Amniotic stem cell (primary cell): ENCODE results near the gene SLC25A5.
"Not testable (repeated sequence)": the region's sequence is repeated elsewhere in the genome, so short reads cannot be mapped to it uniquely, and the experiment has no call there.

Experiments
- DNase-seq: peaks from one replicate; lab custom pipeline; 2025; lab: John Stamatoyannopoulos, UW

Gene SLC25A5

DNA sequence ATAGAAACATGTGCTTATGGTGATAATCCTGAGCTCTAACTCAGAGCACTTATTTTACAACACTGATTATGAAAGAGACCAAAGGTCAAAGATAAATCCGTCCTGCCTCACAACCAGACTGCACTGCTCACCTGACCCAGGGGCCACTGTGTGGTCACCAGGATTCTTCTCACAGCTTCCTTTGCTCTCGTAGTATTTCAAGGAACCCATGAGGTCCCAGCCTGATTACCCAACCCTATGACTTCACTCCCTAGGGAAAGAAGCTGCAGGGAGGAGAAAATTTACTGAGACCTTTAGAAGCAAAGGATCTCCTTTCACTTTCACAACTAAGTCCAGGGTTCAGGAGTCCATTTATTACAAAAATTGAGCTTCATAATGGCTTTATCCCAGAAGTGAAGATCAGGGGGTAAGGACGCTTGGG is 9.6 kb downstream of the SLC25A5 start:
- DNase-seq = no peak

DNA sequence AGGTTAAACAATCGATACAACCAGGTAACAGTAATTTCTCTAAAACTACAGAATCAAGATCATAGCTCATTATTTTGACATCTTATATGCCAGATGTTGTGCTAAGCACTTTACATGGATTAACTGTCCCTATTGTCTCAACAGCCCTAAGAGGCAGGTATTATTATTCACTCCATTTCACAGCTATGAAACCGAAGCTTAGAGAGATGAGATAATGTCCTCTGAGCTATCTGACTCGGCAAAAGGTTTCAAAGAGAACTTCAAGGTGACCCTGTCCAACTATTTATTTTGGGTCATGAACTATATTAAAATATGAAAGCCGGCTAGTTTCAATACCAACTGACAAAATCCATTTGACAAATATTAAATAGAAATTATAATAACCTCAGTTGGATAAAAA is 10.3 kb downstream of the SLC25A5 start:
- no peak for DNase-seq

DNA sequence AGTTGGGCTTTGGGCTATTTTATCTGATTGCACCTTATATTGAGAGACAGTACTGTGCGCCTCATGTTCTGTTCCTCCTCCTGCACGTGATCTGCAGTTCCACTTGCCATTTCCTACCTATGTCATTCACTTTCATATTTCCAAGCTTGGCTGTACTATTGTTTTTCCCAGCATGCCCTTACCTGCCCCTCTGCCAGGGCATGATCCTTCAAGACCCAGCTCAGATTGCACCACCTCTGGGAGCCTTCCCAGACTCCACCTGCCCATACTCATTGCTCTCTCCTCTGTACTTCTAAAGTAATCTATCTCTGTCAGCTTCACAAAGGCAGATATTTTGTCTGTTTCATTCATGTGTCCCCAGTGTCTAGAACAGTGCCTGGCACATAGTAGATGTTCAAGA is 11.6 kb downstream of the SLC25A5 start:
- DNase-seq = no peak

GRCh38 chrX:119481323-119481801 is 13.1 kb downstream of the SLC25A5 start:
- DNase-seq = no peak

DNA sequence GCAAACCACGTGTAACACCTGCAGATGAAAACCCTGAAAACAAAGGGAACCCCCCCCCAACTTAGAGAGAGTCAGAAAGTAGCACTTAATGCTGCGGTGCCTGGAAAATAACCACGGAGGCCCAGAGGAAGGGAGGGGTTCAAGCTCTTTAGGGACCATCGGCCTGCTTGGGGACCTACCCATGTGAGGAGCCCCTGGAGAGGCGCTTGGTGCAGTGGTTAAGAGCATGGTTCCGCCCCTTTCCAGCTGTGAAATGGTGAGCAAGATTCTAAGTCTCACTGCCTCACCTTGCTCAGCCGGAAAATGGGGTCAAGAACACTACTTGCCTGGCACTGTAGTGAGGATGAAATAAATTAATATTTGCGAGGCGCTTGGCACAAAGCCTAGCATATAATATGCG is 13.8 kb downstream of the SLC25A5 start:
- DNase-seq = no peak

DNA sequence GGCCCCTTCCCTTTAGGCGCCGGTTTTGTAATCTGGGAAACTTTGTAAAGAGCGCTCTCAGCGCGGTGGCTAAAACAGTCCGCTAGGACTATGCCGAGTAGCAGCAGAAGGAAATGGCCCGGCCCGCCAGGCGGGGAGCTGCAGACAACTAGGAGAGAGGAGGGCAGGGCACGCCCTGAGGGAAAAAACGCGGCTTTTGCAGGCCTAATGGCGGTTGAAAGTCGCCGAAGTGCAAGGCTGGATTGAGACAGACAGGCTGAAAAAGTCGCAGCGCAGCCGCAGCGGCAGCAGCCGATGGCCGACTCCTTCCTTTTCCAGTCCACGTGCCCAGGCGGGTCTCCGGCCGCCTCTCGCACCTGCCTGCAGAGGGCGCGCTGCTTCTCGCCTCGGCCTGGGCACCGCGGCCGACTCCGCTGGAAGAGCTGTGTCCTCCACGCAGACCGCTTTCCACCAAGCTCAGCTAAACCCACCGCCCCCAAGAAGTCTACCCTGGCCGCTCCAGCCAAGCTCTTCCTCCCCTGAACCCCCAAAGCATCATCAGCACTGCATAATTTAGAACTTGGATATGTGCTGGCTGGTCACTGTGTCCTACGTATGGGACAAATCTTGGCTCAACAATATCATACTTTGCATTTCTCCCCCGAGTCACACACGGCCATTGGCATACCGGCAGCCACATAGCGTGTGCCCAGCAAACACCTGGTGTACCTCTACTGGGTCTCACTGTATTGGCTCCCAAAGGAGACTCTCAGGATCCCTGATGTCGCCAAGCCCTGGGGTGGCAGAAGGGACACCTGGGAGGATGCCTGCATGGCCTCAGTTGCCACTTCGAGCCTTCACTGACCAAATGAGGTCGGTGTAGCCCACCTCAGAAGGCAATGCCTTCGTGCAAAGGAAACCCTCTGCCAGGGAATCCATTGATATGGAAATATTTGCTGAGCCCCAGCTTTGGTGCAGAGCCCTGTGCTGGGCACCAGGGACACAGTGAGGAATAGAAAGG is 14.5 kb downstream of the SLC25A5 start:
- no peak for DNase-seq

DNA sequence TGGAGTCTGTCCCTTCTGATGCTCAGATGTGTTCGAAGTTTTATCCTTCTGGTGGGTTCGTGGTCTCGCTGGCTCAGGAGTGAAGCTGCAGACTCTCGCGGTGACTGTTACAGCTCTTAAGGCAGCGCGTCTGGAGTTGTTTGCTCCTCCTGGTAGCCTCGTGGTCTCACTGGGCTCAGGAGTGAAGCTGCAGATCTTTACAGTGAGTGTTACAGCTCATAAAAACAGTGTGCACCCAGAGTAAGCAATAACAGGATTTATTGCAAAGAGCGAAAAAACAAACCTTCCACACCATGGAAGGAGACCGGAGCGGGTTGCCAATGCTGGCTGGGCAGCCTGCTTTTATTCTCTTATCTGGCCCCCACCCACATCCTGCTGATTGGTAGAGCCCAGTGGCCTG is 18.5 kb downstream of the SLC25A5 start:
- DNase-seq = no peak

- DNase-seq = not testable (repeated sequence)
These were observed 19.5 kb downstream of the SLC25A5 start for GRCh38 chrX:119487766-119488165.

DNA sequence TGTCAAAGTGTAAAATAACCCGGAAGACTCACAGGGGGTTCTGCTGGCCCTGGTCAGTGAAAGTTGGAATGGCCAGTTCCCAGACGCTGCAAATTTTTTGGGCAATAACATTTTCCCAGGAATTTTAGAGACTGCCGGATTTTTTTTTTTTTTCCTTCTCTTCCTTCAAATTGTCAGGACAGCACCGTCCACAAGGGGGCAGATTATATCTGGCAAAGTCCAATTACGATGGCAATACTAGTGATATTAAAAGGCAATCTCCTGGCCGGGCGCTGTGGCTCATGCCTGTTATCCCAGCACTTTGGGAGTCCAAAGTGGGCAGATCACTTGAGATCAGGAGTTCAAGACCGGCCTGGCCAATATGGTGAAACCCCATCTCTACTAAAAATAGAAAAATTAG is 20.5 kb downstream of the SLC25A5 start:
- DNase-seq = no peak

- DNase-seq = no peak
These were observed 21.2 kb downstream of the SLC25A5 start for GRCh38 chrX:119489212-119490074.

- no peak for DNase-seq
These were observed 24.2 kb downstream of the SLC25A5 start for GRCh38 chrX:119492463-119492862.

DNA sequence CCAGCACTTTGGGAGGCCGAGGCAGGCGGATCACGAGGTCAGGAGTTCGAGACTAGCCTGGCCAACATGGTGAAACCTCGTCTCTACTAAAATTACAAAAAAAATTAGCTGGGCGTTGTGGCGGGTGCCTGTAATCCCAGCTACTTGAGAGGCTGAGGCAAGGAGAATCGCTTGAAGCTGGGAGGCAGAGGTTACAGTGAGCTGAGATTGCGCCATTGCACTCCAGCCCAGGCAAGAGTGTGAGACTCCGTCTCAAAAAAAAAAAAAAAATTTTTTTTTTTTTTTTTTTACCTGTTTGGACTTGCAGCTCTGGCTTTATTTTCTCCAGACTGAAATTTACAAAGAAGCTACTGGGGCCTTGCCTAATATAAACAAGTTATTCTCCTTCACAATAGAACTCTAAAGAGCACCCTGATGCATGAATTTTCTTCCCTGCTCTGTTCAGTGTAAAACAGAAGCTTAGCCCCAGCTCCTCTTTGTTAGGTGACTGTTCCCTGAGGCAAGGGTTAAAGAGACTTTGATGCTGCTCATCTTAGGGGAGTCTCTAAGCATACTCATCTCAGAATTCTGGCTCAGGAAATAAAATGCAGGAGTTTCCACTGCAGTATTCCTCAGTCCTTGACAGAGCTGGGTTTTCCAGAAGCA is 25.7 kb downstream of the SLC25A5 start:
- not testable (repeated sequence) for DNase-seq

DNA sequence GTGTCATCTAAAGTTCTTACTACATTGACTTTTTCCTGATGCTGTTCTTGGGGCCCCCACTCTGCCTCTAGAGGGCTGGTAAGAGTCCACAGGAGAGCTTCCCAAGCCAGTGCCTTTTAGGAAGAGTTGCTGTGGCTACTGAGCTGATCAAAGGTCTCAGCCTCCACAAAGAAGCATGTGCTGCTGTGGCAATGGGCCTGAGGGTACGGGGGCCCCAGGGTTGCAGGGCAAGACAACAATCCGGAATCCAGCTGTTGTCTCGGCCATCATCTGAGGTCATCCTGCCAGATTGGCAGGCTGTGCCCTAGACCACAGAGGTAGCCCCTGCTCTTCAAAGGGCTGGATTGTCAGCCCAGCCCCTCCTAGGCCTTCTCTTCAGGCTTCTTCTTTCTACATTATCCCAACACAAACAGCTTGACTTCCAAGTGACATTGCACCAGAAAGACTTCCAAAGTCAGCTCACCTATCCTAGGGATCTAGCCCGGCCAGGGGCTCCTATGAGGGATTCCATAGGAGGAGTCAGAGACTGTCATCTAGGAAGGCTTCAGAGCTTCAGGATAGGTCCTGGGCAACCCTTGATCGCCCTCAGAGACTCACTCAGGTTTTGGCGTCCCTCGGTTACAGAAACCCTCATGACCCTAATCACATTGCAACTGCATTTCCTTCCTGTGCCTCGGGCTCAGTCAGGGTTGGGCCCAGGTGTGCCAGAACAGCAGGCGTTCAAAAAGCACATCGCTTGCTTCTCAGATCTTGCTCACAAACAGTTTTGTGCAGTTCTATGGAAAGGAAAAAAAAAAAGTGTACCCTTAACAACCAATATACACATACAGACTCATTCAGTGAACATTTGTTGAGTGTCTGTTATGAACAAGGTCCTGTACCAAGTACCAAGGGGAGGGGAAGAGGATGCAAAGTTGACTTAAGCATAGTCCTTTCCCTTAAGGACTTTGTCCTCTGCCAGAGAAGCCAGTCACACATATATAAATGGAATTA is 27.8 kb downstream of the SLC25A5 start:
- DNase-seq = no peak

DNA sequence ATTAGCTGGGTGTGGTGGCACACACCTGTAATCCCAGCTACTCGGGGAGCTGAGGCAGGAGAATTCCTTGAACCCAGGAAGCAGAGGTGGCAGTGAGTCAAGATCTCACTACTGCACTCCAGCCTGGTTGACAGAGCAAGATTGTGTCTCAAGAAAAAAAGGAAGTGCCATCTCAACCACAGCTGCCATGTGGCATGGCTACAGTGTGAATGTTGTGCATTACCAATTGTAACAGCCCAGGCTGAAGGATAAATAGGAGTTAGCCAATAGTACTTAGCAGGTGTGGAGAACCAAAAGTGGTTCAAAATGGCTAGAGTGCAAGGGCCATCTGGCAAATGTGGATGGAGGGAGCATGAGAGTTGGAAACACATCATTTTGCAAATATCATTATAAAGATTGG is 28.9 kb downstream of the SLC25A5 start:
- no peak for DNase-seq

- DNase-seq = no peak
These were observed 32.0 kb downstream of the SLC25A5 start for GRCh38 chrX:119500061-119500800.

DNA sequence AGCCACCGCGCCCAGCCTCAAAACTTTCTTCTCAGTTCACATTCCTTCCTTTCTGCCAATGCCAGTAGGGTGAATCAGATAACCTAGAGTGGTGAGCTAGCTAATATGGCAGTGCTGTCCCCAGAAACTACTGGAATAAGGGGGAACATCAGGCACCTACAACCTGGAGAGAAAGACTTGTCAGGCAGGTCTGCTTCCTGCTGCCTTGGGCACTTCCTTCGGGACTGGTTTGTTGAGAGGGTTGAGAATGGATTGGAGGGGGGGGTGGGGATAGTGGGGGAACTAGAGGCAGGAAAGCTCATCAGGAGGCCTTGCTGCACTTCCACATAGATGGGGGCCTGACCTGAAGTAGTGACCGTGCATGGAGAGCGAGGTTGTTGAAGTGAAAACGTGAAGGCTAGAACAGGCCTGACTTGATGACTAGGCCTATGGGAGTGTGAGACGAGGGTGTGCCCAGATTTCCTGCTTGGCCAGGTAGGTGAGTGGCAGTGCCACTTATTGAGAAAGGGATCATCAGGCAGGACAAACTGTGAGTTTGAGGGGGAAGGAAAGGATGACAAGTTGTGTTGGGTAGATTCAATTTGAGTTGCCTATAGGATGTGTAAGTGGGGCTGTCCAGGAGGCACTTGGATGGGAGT is 33.4 kb downstream of the SLC25A5 start:
- DNase-seq = no peak

DNA sequence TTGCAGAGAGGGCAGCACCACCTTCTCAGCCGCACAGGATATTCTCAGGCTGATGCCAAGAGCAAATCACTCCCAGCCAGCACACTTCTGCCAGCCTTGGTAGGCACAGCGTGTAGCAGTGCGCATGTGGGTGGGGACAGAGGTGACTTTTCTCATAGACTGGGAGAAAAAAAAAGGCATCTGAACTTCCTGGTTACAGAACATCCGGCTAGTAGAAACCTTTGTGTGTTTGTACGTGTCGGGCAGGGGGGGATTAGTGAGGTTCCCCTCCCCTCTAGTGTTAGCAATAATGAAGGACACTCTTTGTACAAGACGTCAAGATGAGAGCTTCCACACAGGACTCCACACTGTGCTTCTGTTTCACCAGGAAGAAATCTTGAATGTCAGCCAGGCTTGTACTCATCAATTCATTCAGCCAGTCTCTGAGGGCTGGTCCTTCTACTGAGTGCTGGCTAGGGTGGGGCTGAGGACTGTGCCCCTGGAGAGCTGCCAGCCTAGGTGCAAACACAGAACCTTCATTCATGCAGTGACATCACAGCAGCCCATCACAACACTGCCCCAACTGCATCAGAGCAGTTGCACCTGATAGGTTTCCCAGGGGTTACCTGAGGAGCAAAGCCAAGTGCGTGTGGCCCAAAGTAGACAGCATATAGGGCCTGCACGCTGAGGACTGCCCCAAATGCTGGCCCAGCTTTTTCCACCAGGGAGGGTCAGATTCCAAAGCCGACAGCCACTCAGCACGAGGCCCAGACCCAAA is 34.7 kb downstream of the SLC25A5 start:
- DNase-seq = no peak

- peak; percentile 31 for DNase-seq
These were observed 35.2 kb downstream of the SLC25A5 start for GRCh38 chrX:119503484-119503861.

DNA sequence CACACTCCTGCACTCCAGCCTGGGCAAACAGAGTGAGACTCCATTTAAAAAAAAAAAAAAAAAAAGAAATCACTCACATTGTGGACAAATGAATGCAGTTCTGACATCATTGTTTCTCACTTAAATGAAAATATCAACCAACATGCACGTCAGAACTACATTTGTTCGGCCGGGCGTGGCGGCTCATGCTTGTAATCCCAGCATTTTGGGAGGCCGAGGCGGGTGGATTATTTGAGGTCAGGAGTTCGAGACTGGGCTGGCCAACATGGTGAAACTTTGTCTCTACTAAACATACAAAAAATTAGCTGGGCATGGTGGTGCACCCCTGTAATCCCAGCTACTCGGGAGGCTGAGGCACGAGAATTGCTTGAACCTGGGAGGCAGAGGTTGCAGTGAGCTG is 36.9 kb downstream of the SLC25A5 start:
- not testable (repeated sequence) for DNase-seq
